Kidney epithelial cell (primary cell): ENCODE data around the gene TAF1A. TPM values are rescaled to one million over a fixed set of nuclear protein-coding genes. Genes with fewer than 3 reads are reported as not detected.

Experiments used
- DNase-seq: peaks from one replicate; pipeline ENCODE4 v3.0.0-alpha.2; 2010; ENCODE audit warnings: low read depth
- H3K27me3 ChIP-seq: 2 replicates; pipeline ENCODE4 v1.6.0; 2011; ENCODE audit warnings: low read length; ENCODE audit not compliant: control insufficient read depth, insufficient read depth
- H3K36me3 ChIP-seq: 2 replicates; pipeline ENCODE4 v1.5.1; 2011; ENCODE audit warnings: low read length; ENCODE audit not compliant: control insufficient read depth, insufficient read depth
- H3K4me3 ChIP-seq: 2 replicates; pipeline ENCODE4 v1.5.1; 2011; ENCODE audit warnings: low read depth, mild to moderate bottlenecking, control low read depth, low read length
- CTCF ChIP-seq: IDR thresholded peaks from 2 replicates; pipeline ENCODE4 v1.5.1; 2011; ENCODE audit warnings: mild to moderate bottlenecking, moderate library complexity, low read length, control low read depth, inconsistent platforms; ENCODE audit not compliant: insufficient read depth, poor library complexity, severe bottlenecking
- total RNA-seq: library from RNA; depleted of rRNA; stranded (reverse); fragments of >200 nt; gene quantifications from 2 replicates; pipeline ENCODE4 v1.2.3, GENCODE V29; 2015

Gene TAF1A
- total RNA-seq, 1 donor from 2014 or later, result 15.3 TPM

DNA sequence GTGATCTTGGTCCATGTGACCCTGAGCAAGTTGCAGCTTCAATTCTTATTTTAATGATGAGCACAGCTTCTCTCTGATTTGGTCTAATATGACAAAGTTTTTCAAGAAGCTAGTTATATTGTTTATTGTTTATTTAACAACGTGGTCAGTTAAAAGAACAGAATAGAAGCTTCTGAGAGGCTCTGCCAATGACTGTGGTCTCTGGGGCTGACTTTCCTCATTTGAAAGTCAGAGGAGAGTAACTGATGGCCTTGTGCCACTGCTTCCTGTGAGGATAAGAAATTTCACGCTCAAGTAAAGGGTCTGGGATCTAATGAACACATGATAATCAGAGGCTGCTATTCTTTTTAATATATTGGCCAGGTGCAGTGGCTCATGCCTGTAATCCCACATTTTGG is 49.1 kb downstream of the TAF1A start:
- Histone ChIP-seq H3K4me3 (no peak overlapping the region), H3K36me3 (no peaks in the 10 kb centered on the region), H3K27me3 (no peaks in the 10 kb centered on the region)
- DNase-seq, result no peak
- no peak for TF ChIP-seq CTCF

DNA sequence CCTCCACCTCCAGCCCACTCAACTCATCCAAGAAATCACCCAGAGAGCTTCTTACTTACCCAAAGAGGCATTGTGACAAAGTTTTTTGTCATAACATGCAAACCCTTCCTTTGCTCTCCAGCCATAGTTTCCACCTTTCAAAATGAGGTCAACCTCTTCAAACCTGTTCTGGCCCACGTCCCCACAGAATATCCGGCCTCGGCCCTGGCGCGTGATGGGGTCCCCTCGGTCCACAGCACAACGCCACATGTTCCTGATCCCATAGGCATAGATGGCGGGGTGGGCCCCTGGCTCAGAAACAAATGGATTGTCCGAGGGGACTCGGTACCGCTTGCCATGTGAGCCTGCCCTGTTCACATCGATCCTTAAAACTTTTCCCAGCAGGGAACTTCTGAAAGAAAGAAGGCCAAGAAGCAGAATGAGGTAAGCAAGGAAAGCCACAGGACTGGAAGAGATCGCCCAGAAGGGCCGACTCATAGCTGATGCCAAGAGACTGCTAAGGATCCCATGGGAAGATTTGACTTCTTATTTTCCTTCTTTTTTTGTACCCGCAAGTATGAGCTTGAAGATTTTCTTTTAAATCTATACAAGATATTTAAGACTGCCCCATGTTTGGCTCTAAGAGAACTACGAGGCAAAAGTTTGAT is 49.7 kb downstream of the TAF1A start:
- Histone ChIP-seq H3K4me3 (no peak overlapping the region), H3K27me3 (no peaks in the 10 kb centered on the region), H3K36me3 (no peaks in the 10 kb centered on the region)
- DNase-seq, result no peak
- TF ChIP-seq CTCF, result no peak

GRCh38 chr1:222535455-222535854 is 54.3 kb downstream of the TAF1A start:
- DNase-seq, result no peak
- no peak for TF ChIP-seq CTCF
- H3K4me3 ChIP-seq, result no peak overlapping the region

GRCh38 chr1:222530852-222531251 is 58.9 kb downstream of the TAF1A start:
- H3K27me3 ChIP-seq, result no peaks in the 10 kb centered on the region
- H3K36me3 ChIP-seq, result no peaks in the 10 kb centered on the region
- DNase-seq, result no peak
- TF ChIP-seq CTCF, result no peak
- no peak overlapping the region for H3K4me3 ChIP-seq

More at GRCh38 chr1:222535455-222535854, 54.3 kb downstream of the TAF1A start:
- no peaks in the 10 kb centered on the region for H3K36me3 ChIP-seq
- no peaks in the 10 kb centered on the region for H3K27me3 ChIP-seq

DNA sequence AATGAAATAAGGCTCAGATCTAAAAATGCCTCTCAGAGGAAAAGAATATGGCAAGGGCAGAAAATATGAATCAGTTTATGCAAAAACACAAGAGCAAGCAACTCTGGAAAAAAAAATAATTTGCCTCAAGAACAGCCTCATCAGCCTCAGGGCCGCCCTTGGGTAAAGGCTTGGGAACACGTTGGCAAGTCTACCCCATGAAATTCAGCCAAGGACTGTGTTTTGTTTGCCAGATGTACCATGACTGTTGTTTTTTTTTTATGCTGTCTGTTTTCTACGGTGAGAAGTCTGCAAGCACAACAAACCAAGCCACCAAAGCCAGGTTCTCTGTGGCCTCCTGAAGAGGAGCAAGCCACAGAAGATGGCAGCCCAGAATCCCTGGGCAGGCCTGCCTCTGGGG is 59.8 kb downstream of the TAF1A start:
- Histone ChIP-seq H3K4me3 (no peak overlapping the region), H3K36me3 (no peaks in the 10 kb centered on the region), H3K27me3 (no peaks in the 10 kb centered on the region)
- no peak for DNase-seq
- TF ChIP-seq CTCF, result no peak

GRCh38 chr1:222529181-222529580 is 60.6 kb downstream of the TAF1A start:
- no peak overlapping the region for H3K4me3 ChIP-seq
- DNase-seq, result no peak
- H3K27me3 ChIP-seq, result no peaks in the 10 kb centered on the region
- no peaks in the 10 kb centered on the region for H3K36me3 ChIP-seq
- TF ChIP-seq CTCF, result no peak
